Kidney (tissue), 14 donors: ENCODE results near the gene RGS7BP. TPM values are rescaled to one million over a fixed set of nuclear protein-coding genes. Genes with fewer than 3 reads are reported as not detected.

Experiments used
- DNase-seq, 5 donors: peaks; one replicate each; pipeline ENCODE4 v3.0.0-alpha.2; 2013 to 2020
- FAIRE-seq: peaks from 2 replicates; lab custom pipeline; 2012; peaks lifted over from hg19 to GRCh38; lab: Jason Lieb, UNC
- H3K27ac ChIP-seq, 2 donors: one replicate each; pipeline ENCODE4 v1.7.0; 2013; ENCODE audit warnings: low read depth in 2 of 2, low read length in 2 of 2, inconsistent platforms in 1 of 2
- H3K27me3 ChIP-seq: one replicate; pipeline ENCODE4 v1.7.1; 2013; ENCODE audit warnings: low read length, inconsistent platforms; ENCODE audit not compliant: control insufficient read depth, insufficient read depth
- H3K36me3 ChIP-seq, 3 donors: one replicate each; pipeline versions ENCODE4 v1.7.0 to v1.7.1; 2013; ENCODE audit warnings: low read length in 3 of 3, control low read depth in 1 of 3, inconsistent platforms in 1 of 3; ENCODE audit not compliant: insufficient read depth in 3 of 3, control insufficient read depth in 2 of 3
- H3K4me1 ChIP-seq, 3 donors: one replicate each; pipeline versions ENCODE4 v1.7.0 to v1.7.1; 2013; ENCODE audit warnings: low read length in 3 of 3, inconsistent platforms in 1 of 3, low read depth in 1 of 3; ENCODE audit not compliant: control insufficient read depth in 2 of 3, insufficient read depth in 2 of 3
- H3K4me3 ChIP-seq, 3 donors: one replicate each; pipeline versions ENCODE4 v1.7.0 to v1.8.1; 2013; ENCODE audit warnings: low read length in 3 of 3, control low read depth in 1 of 3, inconsistent platforms in 1 of 3
- H3K9ac ChIP-seq, 3 donors: one replicate each; pipeline versions ENCODE4 v1.7.0 to v1.7.1; 2013; ENCODE audit warnings: low read length in 3 of 3, control low read depth in 1 of 3, inconsistent platforms in 1 of 3
- H3K9me3 ChIP-seq, 3 donors: one replicate each; pipeline versions ENCODE4 v1.7.0 to v1.7.1; 2013; ENCODE audit warnings: low read length in 3 of 3, control low read depth in 1 of 3, inconsistent platforms in 1 of 3; ENCODE audit not compliant: control insufficient read depth in 2 of 3, insufficient read depth in 1 of 3
- intact Hi-C: fragments of 100-400 bp; cut with DNase I; formaldehyde crosslinking; loops from one replicate; pipeline ENCODE4 v1.11.1; 2022
- polyA plus RNA-seq: library from polyadenylated mRNA; stranded (reverse); fragments of 350-450 nt; fragmentation: Illumina TruSeq; extraction: RNeasy Lipid Tissue Mini Kit (QIAGEN cat#74804); gene quantifications from one replicate; pipeline ENCODE4 v1.2.3, GENCODE V29; 2014; ENCODE audit warnings: low read depth, low replicate concordance; ENCODE audit not compliant: insufficient read depth
- total RNA-seq: library from RNA; stranded (reverse); fragmentation: NEBNext Ultra II Directional; extraction: Animal tissue kit (Norgen Biotek cat#: 25700); gene quantifications from one replicate; pipeline ENCODE4 v1.2.1, GENCODE V29; 2021
- TF ChIP-seq, protein P1 (sequence below): IDR thresholded peaks from 3 replicates; pipeline ENCODE4 v1.5.1; 2012; ENCODE audit warnings: mild to moderate bottlenecking, moderate library complexity, borderline replicate concordance; ENCODE audit not compliant: insufficient read depth; ENCODE audit errors: extremely low read depth
- donor health status: control.
- donor health status: control.
- donor health status: control.
- donor health status: control.
- donor health status: control.
- donor health status: DM: yes; HTN: yes; CAD: no.
- donor health status: Normal renal cell carcinoma (clear cell type).

The RGS7BP gene
- total and polyA plus RNA-seq, 2 donors from 2014 or later: 0.39 to 10.7 TPM

DNA sequence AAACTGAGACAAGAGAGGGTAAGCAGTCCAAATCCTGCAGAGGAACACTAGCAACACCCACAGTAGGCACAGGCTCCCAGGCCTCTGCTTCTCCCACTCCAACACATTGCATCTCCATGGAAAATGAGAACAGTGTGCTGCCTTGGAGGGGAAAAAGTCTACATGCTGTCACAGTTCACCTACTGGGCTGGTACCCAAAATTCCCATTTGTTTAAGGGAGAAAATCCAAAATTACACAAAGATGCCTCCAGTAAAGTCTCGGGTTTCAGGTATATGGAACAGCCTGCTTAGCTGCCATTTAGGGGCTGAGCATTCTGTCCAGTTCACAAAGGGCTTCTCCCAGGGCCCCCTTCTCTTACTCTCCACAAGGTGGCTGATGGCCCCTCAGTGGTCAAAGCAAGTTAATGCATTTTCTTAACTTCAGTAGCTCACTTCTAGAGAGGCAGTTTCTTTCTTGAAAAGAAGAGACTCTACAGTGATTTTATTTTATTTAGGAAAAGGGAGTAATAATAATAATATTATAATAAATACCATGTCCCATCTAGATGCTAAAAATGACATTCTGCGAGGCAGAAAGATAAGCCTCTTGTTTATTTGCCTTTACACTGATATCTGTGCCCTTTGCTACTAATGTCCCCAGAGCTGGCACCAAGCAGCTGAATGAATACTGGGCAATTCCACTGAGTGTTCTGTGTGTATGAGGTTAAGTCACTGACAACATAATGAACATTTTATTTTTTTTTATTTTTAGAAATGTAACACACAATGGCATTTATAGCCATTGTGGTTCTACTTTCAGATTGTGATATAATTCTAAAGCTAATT, 89.4 kb downstream of the RGS7BP start:
- TF ChIP-seq, protein P1, sequence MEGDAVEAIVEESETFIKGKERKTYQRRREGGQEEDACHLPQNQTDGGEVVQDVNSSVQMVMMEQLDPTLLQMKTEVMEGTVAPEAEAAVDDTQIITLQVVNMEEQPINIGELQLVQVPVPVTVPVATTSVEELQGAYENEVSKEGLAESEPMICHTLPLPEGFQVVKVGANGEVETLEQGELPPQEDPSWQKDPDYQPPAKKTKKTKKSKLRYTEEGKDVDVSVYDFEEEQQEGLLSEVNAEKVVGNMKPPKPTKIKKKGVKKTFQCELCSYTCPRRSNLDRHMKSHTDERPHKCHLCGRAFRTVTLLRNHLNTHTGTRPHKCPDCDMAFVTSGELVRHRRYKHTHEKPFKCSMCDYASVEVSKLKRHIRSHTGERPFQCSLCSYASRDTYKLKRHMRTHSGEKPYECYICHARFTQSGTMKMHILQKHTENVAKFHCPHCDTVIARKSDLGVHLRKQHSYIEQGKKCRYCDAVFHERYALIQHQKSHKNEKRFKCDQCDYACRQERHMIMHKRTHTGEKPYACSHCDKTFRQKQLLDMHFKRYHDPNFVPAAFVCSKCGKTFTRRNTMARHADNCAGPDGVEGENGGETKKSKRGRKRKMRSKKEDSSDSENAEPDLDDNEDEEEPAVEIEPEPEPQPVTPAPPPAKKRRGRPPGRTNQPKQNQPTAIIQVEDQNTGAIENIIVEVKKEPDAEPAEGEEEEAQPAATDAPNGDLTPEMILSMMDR: peak; percentile 27
- no peaks in the 10 kb centered on the region for H3K36me3 ChIP-seq
- FAIRE-seq (no peak), DNase-seq (peak in 2 of 5 donors; percentile 19 to 45)
- intact Hi-C loops: loop anchor here (10.0 kb wide), 1 partner anchor 80 kb away; no protein-coding TSS in a partner anchor
- no peak overlapping the region for H3K27ac ChIP-seq
- no peak overlapping the region for H3K4me3 ChIP-seq
- no peaks in the 10 kb centered on the region for H3K9me3 ChIP-seq
- H3K27me3 ChIP-seq: no peaks in the 10 kb centered on the region
- no peak overlapping the region for H3K9ac ChIP-seq
- no peaks in the 10 kb centered on the region for H3K4me1 ChIP-seq

GRCh38 chr5:64599226-64599625, 93.4 kb downstream of the RGS7BP start:
- H3K36me3 ChIP-seq: no peaks in the 10 kb centered on the region
- FAIRE-seq: no peak

DNA sequence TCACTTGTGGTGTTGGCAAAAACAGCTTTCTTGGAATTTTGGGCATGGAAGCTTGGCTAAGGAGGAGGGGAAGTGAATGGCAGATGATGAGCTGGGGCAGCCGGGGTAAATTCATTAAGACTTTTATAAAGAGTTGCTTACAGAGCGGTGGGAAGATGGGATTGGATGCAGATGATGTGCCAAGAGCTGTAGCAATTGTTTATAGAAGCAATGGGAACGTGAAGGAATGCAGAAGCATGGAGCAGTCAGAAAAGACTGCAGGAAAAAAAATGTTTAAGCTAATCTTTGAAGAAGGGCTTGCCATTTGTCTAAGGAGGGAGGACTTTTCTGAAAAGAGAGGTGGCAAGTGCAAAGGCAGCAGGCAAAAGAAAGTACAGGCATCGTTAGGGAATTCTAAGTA, 97.9 kb downstream of the RGS7BP start:
- Histone ChIP-seq H3K9me3 (no peaks in the 10 kb centered on the region), H3K27me3 (no peaks in the 10 kb centered on the region), H3K9ac (no peak overlapping the region), H3K4me1 (no peaks in the 10 kb centered on the region), H3K36me3 (no peaks in the 10 kb centered on the region), H3K27ac (no peak overlapping the region), H3K4me3 (no peak overlapping the region)
- TF ChIP-seq, protein P1: no peak
- intact Hi-C loops: no loop called here
- FAIRE-seq (no peak), DNase-seq (peak in 2 of 5 donors; percentile 11 to 23)

More at GRCh38 chr5:64599226-64599625, 93.4 kb downstream of the RGS7BP start:
- intact Hi-C loops: loop anchor here (10.0 kb wide), 1 partner anchor 84 kb away; no protein-coding TSS in a partner anchor
- H3K27me3 ChIP-seq: no peaks in the 10 kb centered on the region
- H3K4me1 ChIP-seq: no peaks in the 10 kb centered on the region
- no peak overlapping the region for H3K27ac ChIP-seq
- H3K9ac ChIP-seq: no peak overlapping the region
- H3K4me3 ChIP-seq: no peak overlapping the region
- TF ChIP-seq, protein P1: no peak
- no peak for DNase-seq
- no peaks in the 10 kb centered on the region for H3K9me3 ChIP-seq
